SK-N-MC (cell line): ENCODE results near the gene TOMM40L.

Experiments used
- DNase-seq: peaks from one replicate; pipeline ENCODE4 v3.0.0-alpha.2; 2011; ENCODE audit warnings: low read depth, low spot score
- H3K27ac ChIP-seq: fragments of 200-600 bp; sonication (generic); 2 replicates; pipeline ENCODE4 v1.5.1; 2016; ENCODE audit warnings: mixed run types
- H3K36me3 ChIP-seq: fragments of 200-600 bp; sonication (generic); 2 replicates; pipeline ENCODE4 v1.6.1; 2017; ENCODE audit warnings: antibody characterized with exemption, low read length, mixed read lengths; ENCODE audit not compliant: insufficient read depth
- H3K4me3 ChIP-seq: fragments of 200-600 bp; sonication (generic); 2 replicates; pipeline ENCODE4 v1.5.1; 2016
- H3K9ac ChIP-seq: fragments of 200-600 bp; sonication (generic); 2 replicates; pipeline ENCODE4 v1.8.0; 2017; ENCODE audit warnings: mixed run types, mixed read lengths; ENCODE audit not compliant: insufficient read length
- H3K9me3 ChIP-seq: fragments of 200-600 bp; sonication (generic); 2 replicates; pipeline ENCODE4 v1.6.1; 2017; ENCODE audit warnings: low read depth, mild to moderate bottlenecking, antibody characterized with exemption, low read length, moderate library complexity, mixed read lengths
- EZH2 ChIP-seq: fragments of 200-600 bp; sonication (generic); IDR thresholded peaks from one replicate; pipeline ENCODE4 v1.6.1; 2017; ENCODE audit warnings: antibody characterized with exemption
- FOXP2 ChIP-seq: optimal IDR thresholded peaks from 2 replicates; pipeline ENCODE3; 2011; ENCODE audit warnings: mild to moderate bottlenecking, moderate library complexity; ENCODE audit not compliant: insufficient read depth; ENCODE audit errors: extremely low read length, control extremely low read depth
- POLR2AphosphoS5 ChIP-seq: IDR thresholded peaks from 2 replicates; pipeline ENCODE4 v1.6.1; 2012; ENCODE audit warnings: mild to moderate bottlenecking, low read depth, low read length, borderline replicate concordance

The TOMM40L gene

DNA sequence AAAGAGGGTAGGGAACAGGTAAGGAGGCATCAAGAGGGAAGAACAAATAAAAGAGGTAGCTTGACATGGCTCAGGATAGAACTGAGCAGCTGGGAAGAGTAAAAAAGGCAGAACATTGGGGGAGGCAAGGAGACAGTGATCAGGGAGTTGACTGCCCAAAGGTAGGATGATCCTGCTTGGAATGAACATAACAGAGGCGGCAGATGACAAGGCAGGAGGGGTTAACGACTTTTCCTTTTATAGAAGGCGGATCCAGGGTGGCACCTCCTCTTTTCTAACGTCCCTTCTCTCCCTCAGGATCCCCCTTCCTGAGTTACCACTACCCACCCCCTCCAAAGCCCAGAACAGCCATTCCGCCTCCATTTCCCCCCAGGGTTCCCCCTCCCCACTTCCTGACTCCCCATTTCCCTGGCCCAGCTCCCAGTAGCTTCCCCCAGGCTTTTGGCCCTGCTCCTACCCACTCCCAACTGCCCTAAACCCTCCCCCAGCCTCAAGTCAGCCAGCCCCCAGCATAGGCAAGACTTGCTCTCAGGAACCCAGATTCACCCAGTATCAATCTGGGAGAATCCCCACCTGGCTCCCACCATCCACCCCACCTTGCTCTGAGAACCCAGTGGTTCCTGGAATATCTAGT lies 26.2 kb upstream of the TOMM40L start:
- no peak for TF ChIP-seq EZH2
- TF ChIP-seq POLR2AphosphoS5, result peak; percentile 79
- Histone ChIP-seq H3K4me3 (peak overlapping the region; percentile 83), H3K36me3 (peaks cover 34% of the 10 kb centered on the region), H3K9ac (peak overlapping the region; percentile 79), H3K27ac (peak overlapping the region; percentile 99), H3K9me3 (no peaks in the 10 kb centered on the region)
- DNase-seq, result no peak

DNA sequence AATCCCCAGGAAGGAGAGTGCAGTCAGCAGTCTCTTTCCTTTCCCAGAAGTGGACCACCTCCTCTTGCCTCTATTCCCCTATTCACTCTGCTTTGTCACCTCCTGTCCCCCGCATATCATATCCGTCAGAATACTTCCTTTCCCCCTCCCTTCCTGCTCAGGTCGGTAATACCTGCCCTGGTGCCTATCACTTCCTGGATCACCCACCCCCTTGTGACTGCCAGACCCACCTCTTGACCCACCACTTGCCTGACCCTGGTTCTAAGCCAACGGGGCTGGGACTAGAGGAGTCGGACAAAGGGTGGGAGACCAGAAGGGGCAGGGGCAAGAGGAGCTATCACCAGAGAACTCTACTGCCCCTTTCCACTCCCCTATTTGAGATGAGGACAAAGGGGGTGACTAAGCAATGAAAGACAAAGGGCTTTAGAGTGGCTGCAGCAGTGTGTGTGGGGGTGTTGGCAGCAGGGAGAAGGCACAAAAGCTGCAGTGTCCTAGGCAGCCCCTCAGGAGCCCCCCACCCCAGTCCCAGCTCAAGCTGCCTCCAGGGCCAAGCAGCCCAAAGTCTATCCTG lies 25.4 kb upstream of the TOMM40L start:
- Histone ChIP-seq H3K4me3 (peak overlapping the region; percentile 83), H3K9me3 (no peaks in the 10 kb centered on the region), H3K36me3 (peaks cover 34% of the 10 kb centered on the region), H3K9ac (peak overlapping the region; percentile 75), H3K27ac (peak overlapping the region; percentile 99)
- DNase-seq, result no peak
- TF ChIP-seq FOXP2 (no peak), EZH2 (no peak), POLR2AphosphoS5 (no peak)

DNA sequence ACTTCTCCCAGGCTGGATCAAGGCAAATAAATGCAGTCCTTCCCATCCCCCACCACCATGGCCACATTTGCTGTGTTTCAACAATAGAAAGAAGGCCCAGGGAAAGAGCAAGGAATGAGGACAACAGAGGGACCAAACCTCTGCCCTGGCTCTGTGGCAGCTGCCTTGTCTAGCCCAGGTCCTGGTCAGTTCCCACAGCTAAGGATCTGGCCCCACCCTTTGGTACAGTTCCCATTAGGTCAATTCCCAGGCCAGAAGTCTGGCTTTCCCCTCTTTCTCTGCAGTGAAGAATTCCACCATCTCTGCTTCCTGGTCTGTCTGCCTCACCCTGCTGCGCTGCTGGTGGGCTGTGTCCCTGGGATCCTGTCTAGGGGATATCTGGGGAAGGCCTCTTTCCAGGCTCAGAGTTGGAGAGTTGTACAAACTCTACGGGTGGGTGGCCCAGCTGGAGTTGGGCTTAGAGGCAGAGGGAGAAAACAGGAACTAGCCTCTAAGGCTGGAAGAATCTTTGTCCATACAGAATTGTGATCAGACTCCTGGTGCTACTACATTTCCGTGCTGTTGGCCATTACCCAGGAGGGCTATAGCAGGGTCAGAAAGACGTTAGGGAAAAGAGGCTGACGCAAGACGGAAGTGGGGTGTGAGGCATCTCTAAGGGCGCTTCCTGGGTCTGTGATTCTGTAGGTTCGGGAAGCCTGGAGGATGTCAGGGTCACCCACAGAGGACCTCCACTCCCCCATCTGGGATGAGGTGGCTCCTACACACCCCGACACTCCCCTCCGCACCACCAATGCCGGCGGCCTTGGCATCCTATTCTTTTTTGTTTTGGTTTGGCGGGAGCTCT lies 24.6 kb upstream of the TOMM40L start:
- Histone ChIP-seq H3K4me3 (peak overlapping the region; percentile 91), H3K36me3 (peaks cover 34% of the 10 kb centered on the region), H3K9me3 (no peaks in the 10 kb centered on the region), H3K9ac (peak overlapping the region; percentile 75), H3K27ac (peak overlapping the region; percentile 99)
- no peak for TF ChIP-seq POLR2AphosphoS5
- no peak for TF ChIP-seq FOXP2
- TF ChIP-seq EZH2, result no peak
- DNase-seq, result no peak

DNA sequence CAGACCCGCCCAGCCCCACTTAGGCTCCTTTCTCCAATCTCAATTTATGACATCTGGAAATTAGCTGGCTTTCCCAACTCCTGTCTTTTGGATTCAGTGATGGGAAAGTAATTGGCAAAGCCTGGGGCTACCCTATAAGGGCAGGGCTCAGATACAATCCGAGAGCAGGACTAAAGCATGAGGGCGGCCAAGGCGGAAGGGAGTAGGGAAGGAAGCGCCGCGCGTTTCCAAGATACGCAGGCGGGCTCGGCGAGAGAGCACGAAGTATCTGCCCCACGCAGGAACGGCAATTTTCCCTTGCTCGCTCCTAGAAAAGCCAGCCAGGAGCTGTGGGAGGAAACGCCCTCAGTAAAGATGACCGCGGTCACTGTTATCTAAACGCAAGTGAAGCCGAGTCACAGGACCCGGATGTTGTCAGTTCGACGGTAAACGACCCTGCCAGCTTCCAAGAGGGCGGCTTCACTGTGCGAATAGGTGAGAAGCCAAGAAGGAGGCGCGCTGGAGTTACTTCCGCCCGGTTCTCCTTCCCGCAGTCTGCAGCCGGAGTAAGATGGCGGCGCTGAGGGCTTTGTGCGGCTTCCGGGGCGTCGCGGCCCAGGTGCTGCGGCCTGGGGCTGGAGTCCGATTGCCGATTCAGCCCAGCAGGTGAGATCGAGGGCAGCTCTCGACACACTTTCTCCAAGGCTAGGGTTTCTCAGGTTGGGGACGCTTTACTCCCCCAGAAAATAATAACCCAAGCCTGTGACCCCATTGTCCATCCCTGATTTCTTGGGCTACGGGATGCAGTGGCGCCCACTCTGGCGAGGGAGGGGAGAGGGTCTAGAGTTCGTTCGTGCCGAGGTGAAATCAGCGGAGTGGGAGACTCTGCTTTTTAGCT lies 23.8 kb upstream of the TOMM40L start, which contains the start of gene NDUFS2:
Gene NDUFS2 (plus strand): TSS at position 532 of the 877 bp plus-strand sequence. CDS start 19 bp downstream, at position 551.
- H3K27ac ChIP-seq, result peak within 1 kb of the TSS; percentile 99
- DNase-seq, result peak; percentile 95
- TF ChIP-seq FOXP2 (peak; percentile 99), EZH2 (no peak), POLR2AphosphoS5 (peak; percentile 87)

DNA sequence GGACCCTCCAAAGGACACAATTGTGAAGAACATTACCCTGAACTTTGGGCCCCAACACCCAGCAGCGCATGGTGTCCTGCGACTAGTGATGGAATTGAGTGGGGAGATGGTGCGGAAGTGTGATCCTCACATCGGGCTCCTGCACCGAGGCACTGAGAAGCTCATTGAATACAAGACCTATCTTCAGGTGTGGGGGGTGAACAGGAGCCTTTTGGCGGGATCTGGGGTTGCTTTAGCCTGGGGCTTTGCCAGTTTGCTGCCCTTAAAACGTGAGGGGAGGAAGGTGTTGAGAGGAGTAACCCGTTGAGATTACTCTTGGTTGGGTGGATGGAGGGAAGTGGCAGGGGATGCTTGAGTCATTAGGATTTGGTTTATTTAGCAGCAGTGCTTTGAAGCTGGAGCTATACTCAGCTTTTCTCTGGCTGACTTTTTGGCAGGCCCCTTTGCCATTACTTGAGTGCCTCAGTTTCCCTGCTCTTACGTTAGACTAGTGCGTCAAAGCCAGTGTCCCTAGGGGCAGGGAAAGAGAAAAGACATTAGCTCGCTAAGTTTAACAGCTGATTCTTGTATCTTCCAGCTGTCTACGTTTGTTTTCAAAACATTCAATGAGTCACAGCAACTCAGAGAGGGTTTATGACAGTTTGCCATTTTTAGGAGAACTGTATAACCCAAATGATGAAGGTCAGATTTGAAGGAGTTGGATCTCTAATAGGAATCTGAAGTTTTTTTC lies 19.3 kb upstream of the TOMM40L start:
- H3K9ac ChIP-seq, result no peak overlapping the region

More for the DNA sequence above, 23.8 kb upstream of the TOMM40L start, which contains the start of gene NDUFS2:
- peak within 1 kb of the TSS; percentile 91 for H3K4me3 ChIP-seq
- H3K9me3 ChIP-seq, result no peaks in the 10 kb centered on the region
- peaks cover 39% of the 10 kb centered on the region for H3K36me3 ChIP-seq
- H3K9ac ChIP-seq, result peak within 1 kb of the TSS; percentile 98

DNA sequence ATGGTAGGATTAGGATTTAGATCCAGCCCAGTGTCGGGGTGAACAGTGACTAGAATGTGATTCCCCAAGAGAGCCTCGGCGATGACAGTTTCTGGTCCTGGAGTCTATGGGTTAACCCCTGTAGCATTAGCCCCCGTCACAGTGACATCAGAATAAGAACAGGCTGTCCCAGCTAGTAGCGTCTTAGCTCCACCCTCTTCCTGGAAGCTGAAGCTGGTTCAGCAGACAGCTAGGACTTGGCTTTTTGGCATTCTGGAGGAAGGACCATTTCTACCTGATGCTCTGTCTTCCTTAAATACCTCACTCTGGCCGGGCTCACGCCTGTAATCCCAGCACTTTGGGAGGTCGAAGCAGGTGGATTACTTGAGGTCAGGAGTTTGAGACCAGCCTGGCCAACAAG lies 18.7 kb upstream of the TOMM40L start:
- peaks cover 79% of the 10 kb centered on the region for H3K36me3 ChIP-seq
- no peak for DNase-seq
- no peak for TF ChIP-seq POLR2AphosphoS5
- no peak for TF ChIP-seq EZH2
- no peak for TF ChIP-seq FOXP2
- H3K27ac ChIP-seq, result no peak overlapping the region
- H3K9ac ChIP-seq, result no peak overlapping the region
- no peak overlapping the region for H3K4me3 ChIP-seq
- no peaks in the 10 kb centered on the region for H3K9me3 ChIP-seq

More for the DNA sequence above, 19.3 kb upstream of the TOMM40L start:
- DNase-seq, result no peak
- Histone ChIP-seq H3K36me3 (peaks cover 73% of the 10 kb centered on the region), H3K9me3 (no peaks in the 10 kb centered on the region), H3K27ac (no peak overlapping the region), H3K4me3 (no peak overlapping the region)
- TF ChIP-seq POLR2AphosphoS5, result no peak
- TF ChIP-seq EZH2, result no peak
- no peak for TF ChIP-seq FOXP2

DNA sequence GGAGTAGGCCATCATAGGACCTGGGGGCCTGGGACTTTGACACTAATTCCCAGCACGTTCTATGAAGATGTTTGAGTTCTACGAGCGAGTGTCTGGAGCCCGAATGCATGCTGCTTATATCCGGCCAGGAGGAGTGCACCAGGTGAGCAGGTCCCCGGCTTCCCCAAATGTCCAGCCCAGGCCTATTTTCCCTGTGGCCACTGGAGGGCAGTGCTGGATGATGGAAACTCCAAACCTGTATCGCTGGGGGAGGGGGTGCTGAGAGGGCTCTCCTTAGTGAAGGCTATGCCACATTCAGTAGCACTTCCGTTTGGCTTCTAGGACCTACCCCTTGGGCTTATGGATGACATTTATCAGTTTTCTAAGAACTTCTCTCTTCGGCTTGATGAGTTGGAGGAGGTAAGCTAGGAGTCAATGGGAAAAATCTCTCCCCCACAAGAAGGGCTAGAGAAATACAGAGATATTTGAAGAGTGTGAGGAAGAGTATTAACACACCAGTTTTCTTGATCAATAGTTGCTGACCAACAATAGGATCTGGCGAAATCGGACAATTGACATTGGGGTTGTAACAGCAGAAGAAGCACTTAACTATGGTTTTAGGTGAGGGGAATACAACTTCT lies 16.0 kb upstream of the TOMM40L start:
- H3K4me3 ChIP-seq, result no peak overlapping the region
- H3K9me3 ChIP-seq, result no peaks in the 10 kb centered on the region
- H3K9ac ChIP-seq, result no peak overlapping the region
- TF ChIP-seq POLR2AphosphoS5 (no peak), EZH2 (no peak), FOXP2 (no peak)
- H3K36me3 ChIP-seq, result peaks cover 85% of the 10 kb centered on the region
- no peak for DNase-seq
- H3K27ac ChIP-seq, result no peak overlapping the region
